GM18502 (cell line): ENCODE measurements around the gene PPP1R9B.

Experiments used
- ATAC-seq: cut with Tn5 transposase; IDR thresholded peaks from one replicate; pipeline ENCODE4 v1.9.1; 2021; ENCODE audit warnings: mild to moderate bottlenecking; ENCODE audit not compliant: unreplicated experiment, poor library complexity

The PPP1R9B gene

GRCh38 chr17:50188531-50188920, 38.0 kb upstream of the PPP1R9B start:
- ATAC-seq: no peak

- no peak for ATAC-seq
These were observed 37.5 kb upstream of the PPP1R9B start for GRCh38 chr17:50187751-50188530.

- no peak for ATAC-seq
These were observed 36.9 kb upstream of the PPP1R9B start for GRCh38 chr17:50187394-50187725.

- ATAC-seq: no peak
These were observed 36.4 kb upstream of the PPP1R9B start for GRCh38 chr17:50186661-50187393.

- no peak for ATAC-seq
These were observed 35.4 kb upstream of the PPP1R9B start for GRCh38 chr17:50185631-50186471.

- ATAC-seq: no peak
These were observed 34.3 kb upstream of the PPP1R9B start for GRCh38 chr17:50184611-50185398.

GRCh38 chr17:50184064-50184463, 33.6 kb upstream of the PPP1R9B start:
- no peak for ATAC-seq

- no peak for ATAC-seq
These were observed 33.0 kb upstream of the PPP1R9B start for GRCh38 chr17:50183421-50183994.

- ATAC-seq: no peak
These were observed 32.4 kb upstream of the PPP1R9B start for GRCh38 chr17:50182783-50183420.

GRCh38 chr17:50181591-50182560, 31.4 kb upstream of the PPP1R9B start:
- ATAC-seq: no peak

- no peak for ATAC-seq
These were observed 30.7 kb upstream of the PPP1R9B start for GRCh38 chr17:50181144-50181543.

GRCh38 chr17:50180620-50181019, 30.1 kb upstream of the PPP1R9B start:
- no peak for ATAC-seq

- ATAC-seq: no peak
These were observed 29.6 kb upstream of the PPP1R9B start for GRCh38 chr17:50180111-50180510.

- ATAC-seq: peak; percentile 82
These were observed 27.7 kb upstream of the PPP1R9B start for GRCh38 chr17:50177983-50178834.

- ATAC-seq: no peak
These were observed 27.0 kb upstream of the PPP1R9B start for GRCh38 chr17:50177476-50177875.

GRCh38 chr17:50176559-50177357, 26.3 kb upstream of the PPP1R9B start:
- no peak for ATAC-seq
